Lung microvascular endothelial cell (primary cell): ENCODE results near the gene GPR12. TPM values are rescaled to one million over a fixed set of nuclear protein-coding genes. Genes with fewer than 3 reads are reported as not detected.
"Not testable (repeated sequence)": the region's sequence is repeated elsewhere in the genome, so short reads cannot be mapped to it uniquely, and the experiment has no call there.

Experiments used
- DNase-seq, 2 donors: peaks; one replicate each; pipeline versions ENCODE4 v3.0.0 to v3.0.0-alpha.2; 2010; ENCODE audit warnings: low read depth in 2 of 2
- total RNA-seq: library from RNA; depleted of rRNA; stranded (reverse); fragments of >200 nt; gene quantifications from 2 replicates; pipeline ENCODE4 v1.2.1, GENCODE V29; 2014

Gene GPR12
- total RNA-seq, 1 donor from 2014 or later, result not detected

- DNase-seq, result no peak
Observed at GRCh38 chr13:26747706-26748105, 12.9 kb downstream of the GPR12 start.

GRCh38 chr13:26743971-26744370, 16.6 kb downstream of the GPR12 start:
- no peak for DNase-seq

GRCh38 chr13:26742691-26743358, 17.8 kb downstream of the GPR12 start:
- no peak for DNase-seq

GRCh38 chr13:26735677-26736076, 24.9 kb downstream of the GPR12 start:
- no peak for DNase-seq

- DNase-seq, result no peak
Observed at GRCh38 chr13:26727633-26728032, 33.0 kb downstream of the GPR12 start.

GRCh38 chr13:26727122-26727521, 33.5 kb downstream of the GPR12 start:
- no peak for DNase-seq

GRCh38 chr13:26726684-26727083, 33.9 kb downstream of the GPR12 start:
- DNase-seq, result no peak

- DNase-seq, result not testable (repeated sequence)
Observed at GRCh38 chr13:26723620-26724019, 37.0 kb downstream of the GPR12 start.

- DNase-seq, result no peak
Observed at GRCh38 chr13:26722321-26722720, 38.3 kb downstream of the GPR12 start.

GRCh38 chr13:26721251-26722121, 39.1 kb downstream of the GPR12 start:
- no peak for DNase-seq

- peak; percentile 11 to 58 for DNase-seq
Observed at GRCh38 chr13:26719356-26719945, 41.1 kb downstream of the GPR12 start.

- DNase-seq, result no peak
Observed at GRCh38 chr13:26718872-26719271, 41.7 kb downstream of the GPR12 start.

- DNase-seq, result no peak
Observed at GRCh38 chr13:26718146-26718545, 42.4 kb downstream of the GPR12 start.

- DNase-seq, result no peak
Observed at GRCh38 chr13:26716984-26717383, 43.6 kb downstream of the GPR12 start.

- DNase-seq, result no peak
Observed at GRCh38 chr13:26713341-26713740, 47.2 kb downstream of the GPR12 start.

- no peak for DNase-seq
Observed at GRCh38 chr13:26711211-26711610, 49.4 kb downstream of the GPR12 start.

- DNase-seq, result no peak
Observed at GRCh38 chr13:26710166-26710565, 50.4 kb downstream of the GPR12 start.

GRCh38 chr13:26709461-26709860, 51.1 kb downstream of the GPR12 start:
- DNase-seq, result no peak

- no peak for DNase-seq
Observed at GRCh38 chr13:26708007-26708297, 52.6 kb downstream of the GPR12 start.

- peak; percentile 58 to 71 for DNase-seq
Observed at GRCh38 chr13:26707122-26708006, 53.2 kb downstream of the GPR12 start.

- no peak for DNase-seq
Observed at GRCh38 chr13:26706381-26706780, 54.2 kb downstream of the GPR12 start.

GRCh38 chr13:26705536-26705935, 55.0 kb downstream of the GPR12 start:
- DNase-seq, result no peak
